HG03135 (cell line): Measurements from ENCODE around the gene SLIT1.
A peak's percentile ranks its signal among the peaks of the same experiment; 100 is the strongest.

Experiments used
- ATAC-seq: cut with Tn5 transposase; IDR thresholded peaks from one replicate; pipeline ENCODE4 v1.9.1; 2021; ENCODE audit warnings: mild to moderate bottlenecking, moderate library complexity; ENCODE audit not compliant: unreplicated experiment

The SLIT1 gene

DNA sequence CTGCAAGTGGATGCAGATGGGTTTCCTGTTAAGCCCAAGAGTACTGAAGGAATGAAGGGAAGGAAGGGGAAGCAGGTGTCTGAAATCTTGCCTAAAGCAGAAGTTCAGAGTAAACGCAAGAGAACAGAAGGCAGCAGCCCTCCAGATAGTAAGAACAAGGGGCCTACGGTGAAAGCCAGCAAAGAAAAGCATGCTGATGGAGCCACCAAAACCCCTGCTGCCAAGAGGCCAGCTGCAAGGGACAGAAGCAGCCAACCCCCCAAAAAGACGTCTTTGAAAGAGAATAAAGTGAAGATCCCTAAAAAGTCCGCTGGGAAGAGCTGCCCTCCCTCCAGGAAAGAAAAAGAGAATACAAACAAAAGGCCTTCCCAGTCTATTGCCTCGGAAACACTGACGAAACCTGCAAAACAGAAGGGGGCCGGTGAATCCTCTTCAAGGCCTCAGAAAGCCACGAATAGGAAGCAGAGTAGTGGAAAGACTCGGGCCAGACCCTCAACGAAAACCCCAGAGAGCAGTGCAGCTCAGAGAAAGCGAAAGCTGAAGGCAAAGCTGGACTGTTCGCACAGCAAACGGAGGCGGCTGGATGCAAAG lies 201.1 kb downstream of the SLIT1 start:
- ATAC-seq = peak; percentile 84

DNA sequence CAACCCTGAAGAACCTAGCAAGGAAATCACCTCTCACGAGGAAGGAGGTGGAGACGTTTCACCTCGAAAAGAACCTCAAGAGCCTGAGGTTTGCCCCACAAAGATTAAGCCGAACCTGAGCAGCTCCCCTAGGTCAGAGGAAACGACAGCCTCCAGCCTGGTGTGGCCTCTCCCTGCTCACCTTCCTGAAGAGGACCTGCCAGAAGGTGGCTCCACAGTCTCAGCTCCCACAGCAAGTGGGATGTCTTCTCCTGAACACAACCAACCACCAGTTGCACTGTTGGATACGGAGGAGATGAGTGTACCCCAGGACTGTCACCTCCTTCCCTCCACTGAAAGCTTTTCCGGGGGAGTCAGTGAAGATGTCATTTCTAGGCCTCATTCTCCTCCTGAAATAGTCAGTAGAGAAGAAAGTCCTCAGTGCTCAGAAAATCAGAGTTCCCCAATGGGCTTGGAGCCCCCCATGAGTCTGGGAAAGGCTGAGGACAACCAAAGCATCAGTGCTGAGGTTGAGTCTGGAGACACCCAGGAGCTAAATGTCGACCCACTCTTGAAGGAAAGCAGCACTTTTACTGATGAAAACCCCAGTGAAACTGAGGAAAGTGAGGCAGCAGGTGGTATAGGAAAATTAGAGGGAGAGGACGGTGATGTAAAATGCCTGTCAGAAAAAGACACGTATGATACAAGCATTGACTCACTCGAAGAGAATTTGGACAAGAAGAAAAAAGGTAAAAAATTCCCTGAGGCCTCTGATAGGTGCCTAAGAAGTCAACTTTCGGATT lies 203.4 kb downstream of the SLIT1 start:
- no peak for ATAC-seq

DNA sequence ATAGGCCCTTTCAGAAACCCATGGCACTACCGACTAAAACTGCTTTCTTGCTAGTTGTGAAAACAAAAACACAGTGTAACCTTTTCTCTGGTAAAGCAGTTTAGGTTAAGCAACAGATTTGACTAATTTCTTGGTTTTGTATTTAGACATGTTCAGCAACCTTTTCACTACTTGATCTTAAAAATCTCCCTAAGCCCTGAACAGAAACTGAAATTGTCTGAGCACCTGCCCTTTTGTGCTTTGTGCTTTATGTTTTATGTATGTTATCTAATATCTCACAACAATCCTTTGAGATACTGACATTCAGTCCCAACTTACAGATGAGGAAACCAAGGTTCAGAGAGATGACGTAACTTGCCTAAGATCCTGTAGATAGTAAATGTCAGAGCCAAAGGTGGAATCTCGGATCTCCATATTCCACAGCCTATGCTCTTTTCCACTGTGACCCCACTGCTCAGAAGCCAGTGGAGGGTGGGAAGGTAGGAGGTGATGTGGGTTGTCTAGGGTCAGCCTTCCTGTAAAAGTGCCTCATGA lies 207.1 kb downstream of the SLIT1 start:
- peak; percentile 67 for ATAC-seq

DNA sequence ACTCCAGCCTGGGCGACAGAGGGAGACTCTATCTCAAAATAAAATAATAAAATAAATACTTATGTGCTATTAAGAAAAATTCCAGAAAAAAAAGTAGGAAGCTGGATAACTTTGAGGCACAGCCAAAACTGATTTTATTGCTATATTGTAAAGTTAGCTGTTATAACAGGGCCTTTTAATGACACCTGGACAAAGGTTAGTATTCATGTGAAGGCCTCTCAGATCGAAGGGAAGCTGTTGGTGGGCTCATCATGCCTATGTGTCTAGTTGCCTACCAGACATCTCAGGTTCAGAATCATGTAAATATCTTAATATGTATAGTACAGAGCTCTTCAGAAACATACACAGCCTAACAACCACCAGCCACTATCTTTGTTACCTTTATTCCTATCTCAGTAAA lies 210.6 kb downstream of the SLIT1 start:
- no peak for ATAC-seq

DNA sequence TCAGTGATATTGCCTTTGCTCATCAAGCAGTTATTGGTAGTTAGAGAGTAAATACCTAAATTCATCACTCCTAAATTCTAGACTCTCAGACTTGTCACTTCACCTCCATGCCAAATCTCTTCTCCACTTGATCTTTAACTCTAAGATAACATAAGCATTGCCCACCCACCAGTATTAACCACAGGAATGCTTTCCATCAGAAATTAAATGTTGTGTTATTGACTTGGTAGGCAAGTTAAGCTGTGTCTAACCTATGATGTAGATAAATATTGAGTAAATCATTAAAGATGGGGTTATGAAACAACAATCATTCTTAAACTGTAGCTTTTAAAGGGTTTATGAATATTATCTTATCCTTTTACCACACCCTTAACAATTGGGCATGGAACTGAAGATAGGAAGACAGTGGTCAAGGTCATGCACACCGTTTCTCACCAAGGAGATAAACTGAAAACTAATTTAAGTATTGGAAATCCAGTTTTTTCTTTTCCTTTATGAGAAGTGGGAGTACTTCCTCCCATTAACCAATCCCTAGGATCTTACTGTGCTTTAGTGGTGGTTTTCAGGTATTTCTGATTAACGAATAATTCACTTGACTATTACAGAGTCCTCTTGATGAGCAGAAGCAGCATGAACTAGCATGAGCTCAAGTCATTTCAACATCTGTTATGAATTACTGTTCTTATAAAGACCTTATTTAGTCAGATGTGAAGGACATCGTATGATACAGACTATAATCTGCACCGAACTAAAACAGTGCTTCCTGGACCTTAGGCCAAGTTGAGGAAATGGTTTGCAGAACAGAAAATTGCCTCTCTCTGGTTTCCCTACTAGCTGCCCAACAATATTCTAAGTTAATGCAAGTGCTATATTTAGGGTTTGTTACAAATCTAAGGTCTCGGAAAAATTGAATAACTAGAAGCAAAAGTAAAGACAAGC lies 211.7 kb downstream of the SLIT1 start:
- ATAC-seq = no peak

DNA sequence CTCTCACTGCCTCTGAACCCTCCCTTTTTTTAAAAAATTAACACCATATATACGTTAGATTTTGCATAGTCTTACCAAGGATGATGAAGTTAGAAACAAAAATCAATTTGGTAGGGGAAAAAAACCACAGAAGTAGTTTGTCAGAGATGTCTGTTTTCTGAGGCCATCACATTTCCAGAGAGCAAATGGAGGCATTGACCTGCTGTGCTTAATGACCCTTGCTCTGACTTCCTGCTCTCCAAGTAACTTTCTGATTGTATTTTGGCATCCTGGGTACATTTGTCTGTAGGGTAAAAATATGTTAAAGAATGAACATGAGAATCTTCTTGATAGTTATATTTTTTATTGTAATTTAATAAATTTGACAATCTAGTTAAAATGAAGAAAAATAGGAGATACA lies 213.5 kb downstream of the SLIT1 start:
- no peak for ATAC-seq

DNA sequence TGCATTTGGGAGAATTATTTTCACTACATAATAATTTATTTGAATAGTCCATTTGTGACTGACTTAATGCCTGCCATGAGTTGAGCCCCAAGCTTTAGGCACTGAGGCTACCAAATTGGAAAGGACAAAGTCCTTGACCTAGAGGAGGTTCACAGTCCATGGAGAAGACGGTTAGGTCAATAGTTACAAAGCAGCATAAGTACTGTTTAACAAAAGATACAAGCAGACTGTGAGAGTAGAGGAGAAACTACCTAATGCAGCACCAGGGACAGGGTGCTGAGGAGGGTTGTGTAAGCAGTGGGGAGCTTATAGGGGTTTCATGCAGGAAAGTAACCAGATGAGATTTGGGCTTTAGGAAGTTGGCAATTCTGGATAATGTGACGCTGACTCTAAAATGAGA lies 214.4 kb downstream of the SLIT1 start:
- ATAC-seq = no peak

DNA sequence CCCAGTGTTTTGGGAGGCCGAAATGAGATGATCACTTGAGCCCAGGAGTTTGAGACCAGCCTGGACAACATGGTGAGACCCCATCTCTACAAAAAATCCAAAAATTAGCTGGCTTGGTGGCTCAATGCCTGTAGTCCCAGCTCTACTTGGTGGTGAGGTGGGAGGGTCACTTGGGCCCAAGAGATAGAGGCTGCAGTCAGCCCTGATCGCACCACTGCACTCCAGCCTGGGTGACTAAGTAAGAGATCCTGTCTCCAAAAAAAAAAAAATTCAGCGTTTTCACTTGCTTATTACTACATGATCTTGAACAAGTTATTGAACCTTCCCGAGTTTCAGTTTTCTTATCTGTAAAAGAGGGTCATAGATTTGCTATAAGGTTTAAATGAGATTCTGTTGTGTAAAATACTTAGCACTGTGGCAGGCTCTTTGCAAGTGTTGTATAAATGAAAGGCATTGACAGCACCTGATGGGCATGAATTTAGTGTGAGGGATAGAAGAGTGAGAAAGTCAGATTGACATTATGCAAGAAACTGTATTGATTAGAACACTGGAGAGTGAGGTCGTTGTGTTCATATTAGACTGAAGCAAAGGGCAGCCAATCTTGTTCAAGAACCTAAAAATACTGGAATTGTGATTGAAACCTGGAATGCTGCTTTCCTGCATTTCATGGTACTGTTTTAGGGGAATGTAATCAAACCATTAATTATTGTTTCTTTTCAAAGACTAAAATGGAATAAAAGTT lies 216.9 kb downstream of the SLIT1 start:
- ATAC-seq = no peak

DNA sequence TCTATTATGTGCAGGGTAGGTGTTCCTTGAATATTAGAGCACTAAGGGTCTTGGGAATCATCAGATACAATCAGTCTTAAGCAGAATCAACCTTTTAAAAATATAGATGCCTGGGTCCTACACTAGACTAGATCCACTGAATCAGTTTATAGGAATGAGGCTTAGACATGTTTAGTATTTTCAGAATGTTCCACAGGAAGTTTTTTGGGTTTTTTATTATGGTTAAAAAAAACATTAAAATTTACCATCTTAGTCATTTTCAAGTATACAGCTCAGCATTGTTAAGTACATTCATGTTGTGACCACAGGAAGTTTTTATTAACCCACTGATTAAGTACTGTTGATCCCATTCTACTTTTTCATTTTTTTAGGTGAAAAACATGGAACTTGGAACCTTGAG lies 217.9 kb downstream of the SLIT1 start:
- no peak for ATAC-seq

DNA sequence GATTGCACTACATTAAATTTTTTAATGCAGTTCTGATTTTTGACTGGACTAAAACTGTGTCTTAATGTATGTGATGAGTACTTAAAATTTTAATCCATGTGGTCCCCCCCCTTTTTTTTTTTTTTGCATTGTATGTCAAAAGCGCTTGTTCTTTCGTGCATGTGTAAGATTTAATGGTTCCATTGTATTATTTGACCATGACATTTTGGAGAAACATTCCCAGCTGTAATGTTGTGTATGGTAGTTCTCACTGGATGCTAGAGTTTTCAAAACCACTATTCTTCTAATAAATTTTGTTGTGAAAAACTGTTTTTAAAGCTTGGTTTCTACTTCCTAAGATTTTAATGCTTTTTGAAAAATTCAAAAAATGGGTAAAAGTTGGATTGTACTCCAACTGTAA lies 221.6 kb downstream of the SLIT1 start:
- ATAC-seq = no peak

DNA sequence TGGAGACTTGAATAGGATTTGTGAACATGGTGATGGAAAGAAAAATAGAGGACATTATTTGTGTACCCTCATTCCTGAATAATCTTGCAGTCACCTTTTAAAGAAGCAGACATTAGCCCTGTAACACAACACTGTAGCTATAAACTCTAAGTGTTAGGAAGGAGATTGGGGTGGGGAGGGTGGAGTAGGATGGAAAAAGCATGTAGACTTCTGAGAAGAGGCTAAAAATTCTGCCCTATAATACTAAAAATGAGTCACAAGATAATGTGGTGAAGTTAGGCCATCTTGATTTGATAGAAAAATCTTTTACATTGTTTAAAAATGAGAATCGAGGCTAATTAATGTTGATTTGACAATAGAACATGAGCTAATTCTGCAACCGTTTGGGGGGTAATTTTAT lies 224.9 kb downstream of the SLIT1 start:
- ATAC-seq = no peak

DNA sequence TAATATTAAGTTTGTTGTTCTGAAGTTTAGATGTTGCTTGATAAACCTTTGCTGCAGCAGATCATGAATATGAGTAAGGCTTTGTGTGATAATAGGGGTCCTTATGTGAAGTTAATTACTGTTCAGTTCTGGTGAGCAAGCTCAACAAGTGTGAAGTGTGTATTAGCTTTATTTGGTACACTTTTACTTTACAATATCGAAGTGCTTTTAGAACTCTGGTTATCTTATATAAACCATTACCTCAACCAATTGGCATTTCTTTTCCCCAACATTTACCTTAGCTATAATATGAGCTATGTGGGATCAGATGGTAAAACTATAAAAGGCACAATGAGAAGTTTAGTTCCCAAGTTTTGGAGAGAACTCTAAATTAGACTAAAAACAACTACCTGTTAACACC lies 226.0 kb downstream of the SLIT1 start:
- ATAC-seq = no peak

DNA sequence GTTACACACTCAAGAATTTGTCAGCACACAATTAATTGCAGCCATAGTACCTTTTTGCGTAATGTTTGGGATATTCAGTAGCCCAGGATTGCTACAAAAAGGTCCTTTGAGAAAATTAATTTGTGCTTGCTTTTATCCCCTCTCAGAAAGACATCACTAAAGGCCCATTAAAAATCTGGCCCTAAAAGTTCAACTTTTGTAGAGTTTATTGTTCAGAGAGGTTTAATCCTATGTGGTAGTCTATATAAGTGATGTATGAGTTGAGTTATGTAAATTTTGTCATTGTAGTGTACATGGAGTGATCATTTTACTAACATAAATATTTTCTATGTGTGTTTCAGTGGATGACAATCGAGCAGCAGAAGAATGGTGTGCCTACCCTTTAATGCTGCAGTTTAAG lies 227.7 kb downstream of the SLIT1 start:
- no peak for ATAC-seq

DNA sequence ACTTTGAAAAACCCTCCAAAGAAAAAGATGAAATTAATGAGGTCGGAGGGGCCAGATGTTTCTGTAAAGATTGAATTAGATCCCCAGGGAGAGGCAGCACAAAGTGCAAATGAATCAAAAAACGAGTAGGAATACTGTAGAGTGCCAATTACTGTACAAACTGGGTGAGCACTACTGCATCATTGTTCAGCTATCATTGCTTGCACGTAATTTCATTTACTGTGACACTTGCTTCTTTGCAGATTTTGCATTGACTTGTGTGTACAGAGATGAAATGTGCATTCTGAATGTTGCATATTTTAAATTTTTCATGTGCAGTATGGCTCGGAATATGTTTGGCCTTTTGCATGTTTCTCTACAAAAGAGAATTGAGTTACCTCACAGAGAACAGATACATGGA lies 230.0 kb downstream of the SLIT1 start:
- ATAC-seq = no peak

DNA sequence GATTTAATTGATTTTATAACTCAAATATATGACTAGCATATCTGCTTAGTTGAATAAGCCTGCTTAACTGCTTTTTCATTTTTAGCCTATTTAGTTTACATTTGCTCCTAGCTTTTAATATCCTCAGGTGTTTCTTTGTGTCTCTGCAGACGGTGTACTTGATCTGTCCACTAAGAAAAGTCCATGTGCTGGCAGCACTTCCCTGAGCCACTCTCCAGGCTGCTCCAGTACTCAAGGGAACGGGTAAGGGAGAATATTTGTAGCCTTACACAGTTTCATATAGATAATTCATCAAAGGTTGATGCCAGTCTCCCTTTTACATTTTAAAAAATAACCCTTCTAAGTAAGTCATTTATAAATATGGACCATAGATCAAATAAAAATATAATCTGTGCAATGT lies 233.8 kb downstream of the SLIT1 start:
- ATAC-seq = no peak

DNA sequence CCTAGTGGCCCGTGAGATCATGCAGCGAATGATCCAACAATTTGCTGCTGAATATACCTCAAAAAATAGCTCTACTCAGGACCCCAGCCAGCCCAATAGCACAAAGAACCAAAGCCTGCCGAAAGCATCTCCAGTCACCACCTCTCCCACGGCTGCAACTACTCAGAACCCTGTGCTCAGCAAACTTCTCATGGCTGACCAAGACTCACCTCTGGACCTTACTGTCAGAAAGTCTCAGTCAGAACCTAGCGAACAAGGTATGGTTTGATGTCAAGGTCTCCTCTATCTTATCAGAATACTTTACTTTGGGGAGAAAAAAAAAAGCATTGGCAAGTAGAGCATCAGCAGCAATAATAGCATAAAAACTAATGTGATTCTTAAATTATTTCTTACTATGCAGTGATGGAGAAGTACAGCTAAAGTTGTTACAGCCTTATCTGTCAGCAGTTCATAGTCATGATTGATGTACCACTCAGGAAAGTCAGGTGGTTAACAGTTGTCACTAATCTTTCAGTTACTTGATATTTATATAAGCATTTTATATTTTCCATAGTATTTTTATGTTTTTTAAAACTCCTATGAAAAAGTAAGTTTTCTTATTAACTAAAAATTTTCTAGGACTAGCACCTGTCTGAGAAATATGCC lies 236.6 kb downstream of the SLIT1 start:
- ATAC-seq = no peak
